ENCODE data around the gene CAP1. TPM values are rescaled to one million over a fixed set of nuclear protein-coding genes. Genes with fewer than 3 reads are reported as not detected.
"Not testable (repeated sequence)": the region's sequence is repeated elsewhere in the genome, so short reads cannot be mapped to it uniquely, and the experiment has no call there.

Gene CAP1
- total RNA-seq, 2 experiments from 2014 or later = 121 to 126 TPM

DNA sequence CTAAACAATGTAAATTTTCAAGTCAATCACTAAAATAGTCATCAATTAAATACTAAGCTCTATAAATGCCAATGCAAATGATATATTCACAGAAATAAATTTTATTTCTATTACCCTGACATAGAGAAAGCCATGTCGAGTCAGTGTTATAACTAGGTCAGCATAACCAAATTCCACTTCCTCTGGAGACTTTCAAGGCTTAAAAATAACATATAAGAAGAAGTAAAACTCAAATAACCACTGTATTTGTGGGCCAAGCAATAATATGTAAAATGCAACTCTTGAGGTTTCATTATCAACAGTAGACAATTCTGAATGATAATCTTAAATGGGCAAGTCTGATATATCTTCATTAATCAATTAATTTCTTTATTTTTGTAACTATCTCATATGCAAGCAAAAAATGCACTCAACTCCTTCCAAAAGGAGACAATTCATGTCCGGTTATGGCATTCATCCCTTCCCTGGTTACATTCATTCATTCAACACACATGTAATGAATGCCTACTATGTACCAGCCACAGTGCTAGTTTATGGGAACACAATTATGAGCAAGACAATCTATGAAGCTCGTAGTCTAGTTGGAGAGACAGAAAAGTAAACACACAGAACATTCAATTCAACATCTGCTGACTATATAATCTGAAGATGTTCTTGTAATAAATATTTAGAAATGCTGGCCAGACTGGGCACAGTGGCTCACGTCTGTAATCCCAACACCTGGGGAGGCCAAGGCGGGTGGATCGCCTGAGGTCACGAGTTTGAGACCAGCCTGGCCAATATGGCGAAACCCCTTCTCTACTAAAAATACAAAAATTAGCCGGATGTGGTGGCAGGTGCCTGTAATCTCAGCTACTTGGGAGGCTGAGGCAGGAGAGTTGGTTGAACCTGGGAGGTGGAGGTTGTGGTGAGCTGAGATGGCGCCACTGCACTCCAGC lies 37.1 kb upstream of the CAP1 start:
- intact Hi-C loops (cut with DNase I, micrococcal nuclease) = no loop called here
- H3K27me3 Mint-ChIP-seq = no peaks in the 10 kb centered on the region
- ATAC-seq (ENCODE audit: poor library complexity) (no peak), DNase-seq (peak in 1 of 14 experiments; percentile 23)
- no peak for TF ChIP-seq CTCF (IDR thresholded peaks at IDR 0.05)
- Histone ChIP-seq H3K27ac (ENCODE audit: low read depth in 1 of 2, low read length in 2 of 2) (no peak overlapping the region), H3K4me3 (ENCODE audit: low read length) (no peak overlapping the region), H3K36me3 (ENCODE audit: insufficient read depth, low read length) (no peaks in the 10 kb centered on the region), H3K4me1 (ENCODE audit: insufficient read depth, low read length) (peaks cover 15% of the 10 kb centered on the region), H3K9me3 (ENCODE audit: control insufficient read depth in 1 of 2, insufficient read depth in 1 of 2, low read length in 2 of 2) (no peaks in the 10 kb centered on the region), H3K27me3 (ENCODE audit: control insufficient read depth in 1 of 2, insufficient read depth in 2 of 2, low read length in 2 of 2) (no peaks in the 10 kb centered on the region)
- no peaks in the 10 kb centered on the region for H3K9me3 Mint-ChIP-seq
- no peak overlapping the region for H3K27ac Mint-ChIP-seq
- ChIA-PET CTCF (interaction anchor here (0.6 to 0.7 kb wide), 4 partner anchors 30 to 905 kb away, joined by 3 to 4 read pairs (median 3); no protein-coding TSS in a partner anchor), POLR2A (no interaction called here)
- no peaks in the 10 kb centered on the region for H3K36me3 Mint-ChIP-seq (ENCODE audit: low read depth)
- H3K4me1 Mint-ChIP-seq (ENCODE audit: low read depth) = peaks cover 8% of the 10 kb centered on the region
- no peak overlapping the region for H3K4me3 Mint-ChIP-seq

DNA sequence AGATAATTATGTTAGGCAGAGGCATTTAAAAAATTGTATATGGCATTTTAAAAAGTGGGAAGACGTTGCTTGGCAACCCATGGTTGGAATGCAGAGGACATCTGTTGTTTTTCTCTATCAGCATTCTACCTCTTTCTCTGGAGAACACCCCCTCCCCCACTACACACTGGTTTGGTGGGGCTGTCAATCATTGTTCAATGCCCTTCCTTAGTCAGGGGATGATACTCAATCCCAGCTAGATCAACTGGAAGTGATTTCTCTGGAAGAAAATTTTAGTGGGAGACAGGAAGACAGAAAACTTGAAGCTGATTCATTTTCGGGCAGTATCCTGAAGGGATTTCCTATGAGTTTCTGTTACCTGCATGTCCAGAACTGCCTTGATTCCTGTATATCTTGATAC lies 35.7 kb upstream of the CAP1 start:
- CTCF ChIA-PET = no interaction called here
- no peak overlapping the region for H3K27ac Mint-ChIP-seq

DNA sequence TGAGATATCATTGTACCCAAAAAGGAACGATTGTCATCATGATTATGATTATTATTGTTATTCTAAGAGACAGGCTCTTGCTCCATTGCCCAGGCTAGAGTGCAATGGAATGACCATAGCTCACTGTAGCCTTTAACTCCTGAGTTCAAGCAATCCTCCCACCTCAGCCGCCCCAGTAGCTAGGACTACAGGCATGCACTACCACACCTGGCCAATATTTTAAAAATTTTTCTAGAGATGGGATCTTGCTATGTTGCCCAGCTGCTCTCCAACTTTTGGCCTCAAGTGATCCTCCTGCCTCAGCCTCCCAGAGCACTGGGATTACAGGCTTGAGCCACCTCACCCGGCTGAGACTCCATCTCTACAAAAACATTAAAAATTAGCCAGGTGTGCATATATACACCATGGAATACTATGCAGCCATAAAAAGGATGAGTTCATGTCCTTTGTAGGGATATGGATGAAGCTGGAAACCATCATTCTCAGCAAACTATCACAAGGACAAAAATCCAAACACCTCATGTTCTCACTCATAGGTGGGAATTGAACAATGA lies 33.0 kb upstream of the CAP1 start:
- not testable (repeated sequence) for H3K27me3 ChIP-seq (ENCODE audit: control insufficient read depth in 1 of 2, insufficient read depth in 2 of 2, low read length in 2 of 2)

More for the DNA sequence above, 35.7 kb upstream of the CAP1 start:
- H3K4me1 ChIP-seq (ENCODE audit: insufficient read depth, low read length) = peaks cover 15% of the 10 kb centered on the region
- Mint-ChIP-seq H3K4me1 (ENCODE audit: low read depth) (peaks cover 8% of the 10 kb centered on the region), H3K36me3 (ENCODE audit: low read depth) (no peaks in the 10 kb centered on the region), H3K4me3 (no peak overlapping the region), H3K27me3 (no peaks in the 10 kb centered on the region), H3K9me3 (no peaks in the 10 kb centered on the region)
- DNase-seq (no peak), ATAC-seq (ENCODE audit: poor library complexity) (no peak)
- H3K27me3 ChIP-seq (ENCODE audit: control insufficient read depth in 1 of 2, insufficient read depth in 2 of 2, low read length in 2 of 2) = no peaks in the 10 kb centered on the region
- H3K9me3 ChIP-seq (ENCODE audit: control insufficient read depth in 1 of 2, insufficient read depth in 1 of 2, low read length in 2 of 2) = no peaks in the 10 kb centered on the region
- intact Hi-C loops (cut with DNase I, micrococcal nuclease) = no loop called here
- no peaks in the 10 kb centered on the region for H3K36me3 ChIP-seq (ENCODE audit: insufficient read depth, low read length)
- no peak overlapping the region for H3K27ac ChIP-seq (ENCODE audit: low read depth in 1 of 2, low read length in 2 of 2)
- POLR2A ChIA-PET = no interaction called here
- no peak overlapping the region for H3K4me3 ChIP-seq (ENCODE audit: low read length)
- TF ChIP-seq CTCF (IDR thresholded peaks at IDR 0.05) = no peak

More for the DNA sequence above, 33.0 kb upstream of the CAP1 start:
- CTCF ChIA-PET; H3K4me3 Mint-ChIP-seq; H3K4me3 ChIP-seq (ENCODE audit: low read length); ATAC-seq (ENCODE audit: poor library complexity); POLR2A ChIA-PET; H3K9me3 Mint-ChIP-seq; H3K4me1 Mint-ChIP-seq (ENCODE audit: low read depth); H3K27ac ChIP-seq (ENCODE audit: low read depth in 1 of 2, low read length in 2 of 2); intact Hi-C loops (cut with DNase I, micrococcal nuclease); DNase-seq; H3K36me3 ChIP-seq (ENCODE audit: insufficient read depth, low read length); H3K27me3 Mint-ChIP-seq; H3K36me3 Mint-ChIP-seq (ENCODE audit: low read depth); H3K9me3 ChIP-seq (ENCODE audit: control insufficient read depth in 1 of 2, insufficient read depth in 1 of 2, low read length in 2 of 2); H3K27ac Mint-ChIP-seq: not testable (repeated sequence)
- H3K4me1 ChIP-seq (ENCODE audit: insufficient read depth, low read length) = peaks cover 11% of the 10 kb centered on the region

Data from CD4-positive, alpha-beta T cell (primary cell).